HEK293 (cell line): ENCODE data around the gene CCDC142.

Source experiments
- FEZF1 ChIP-seq: fragments of 450-650 bp; formaldehyde crosslinking; IDR thresholded peaks from 2 replicates; pipeline ENCODE4 v1.5.1; 2016; ENCODE audit warnings: missing biosample characterization, missing genetic modification characterization
- GLIS1 ChIP-seq: fragments of 450-650 bp; formaldehyde crosslinking; IDR thresholded peaks from 2 replicates; pipeline ENCODE4 v1.5.1; 2016; ENCODE audit warnings: missing biosample characterization, missing genetic modification characterization
- HIC1 ChIP-seq: fragments of 450-650 bp; formaldehyde crosslinking; IDR thresholded peaks from 2 replicates; pipeline ENCODE4 v1.5.1; 2016; ENCODE audit warnings: missing biosample characterization, missing genetic modification characterization
- HOXC10 ChIP-seq: sonication (generic); formaldehyde crosslinking; IDR thresholded peaks from 2 replicates; pipeline ENCODE4 v1.8.1; 2023; ENCODE audit warnings: mild to moderate bottlenecking, missing genetic modification reagents
- KLF8 ChIP-seq: fragments of 450-650 bp; formaldehyde crosslinking; IDR thresholded peaks from 2 replicates; pipeline ENCODE4 v1.5.1; 2016; ENCODE audit warnings: missing biosample characterization, missing genetic modification characterization
- MZF1 ChIP-seq: fragments of 450-650 bp; formaldehyde crosslinking; IDR thresholded peaks from 2 replicates; pipeline ENCODE4 v1.5.1; 2017; ENCODE audit warnings: missing biosample characterization, missing genetic modification characterization, borderline replicate concordance
- OSR2 ChIP-seq: fragments of 450-650 bp; formaldehyde crosslinking; IDR thresholded peaks from 2 replicates; pipeline ENCODE4 v1.5.1; 2016; ENCODE audit warnings: missing biosample characterization, missing genetic modification characterization
- PRDM1 ChIP-seq: fragments of 450-650 bp; formaldehyde crosslinking; IDR thresholded peaks from 2 replicates; pipeline ENCODE4; 2016; ENCODE audit warnings: missing biosample characterization, missing genetic modification characterization
- TCF7L2 ChIP-seq: IDR thresholded peaks from 2 replicates; pipeline ENCODE4 v1.6.1; 2011; ENCODE audit warnings: low read depth, mild to moderate bottlenecking, inconsistent platforms, low read length, moderate library complexity, borderline replicate concordance
- TRIM28 ChIP-seq: IDR thresholded peaks from 2 replicates; pipeline ENCODE4 v1.6.1; 2011; ENCODE audit warnings: low read length, control low read depth, borderline replicate concordance
- ZBTB21 ChIP-seq: fragments of 450-650 bp; formaldehyde crosslinking; IDR thresholded peaks from 2 replicates; pipeline ENCODE4 v1.5.1; 2017; ENCODE audit warnings: missing biosample characterization, missing genetic modification characterization
- ZBTB7A ChIP-seq: fragments of 450-650 bp; formaldehyde crosslinking; IDR thresholded peaks from 2 replicates; pipeline ENCODE4 v1.5.1; 2016; ENCODE audit warnings: low read depth, missing biosample characterization, missing genetic modification characterization
- ZFHX2 ChIP-seq: fragments of 450-650 bp; formaldehyde crosslinking; conservative IDR thresholded peaks from 2 replicates; pipeline ENCODE4 v1.5.1; 2016; ENCODE audit warnings: missing biosample characterization, missing genetic modification characterization
- ZFP69B ChIP-seq: fragments of 450-650 bp; formaldehyde crosslinking; IDR thresholded peaks from 2 replicates; pipeline ENCODE4 v1.5.1; 2016; ENCODE audit warnings: missing biosample characterization, missing genetic modification characterization
- ZNF133 ChIP-seq: fragments of 450-650 bp; formaldehyde crosslinking; IDR thresholded peaks from 2 replicates; pipeline ENCODE4 v1.5.1; 2016; ENCODE audit warnings: missing biosample characterization, missing genetic modification characterization
- ZNF138 ChIP-seq: fragments of 450-650 bp; formaldehyde crosslinking; IDR thresholded peaks from 2 replicates; pipeline ENCODE4 v1.5.1; 2016; ENCODE audit warnings: missing biosample characterization, missing genetic modification characterization, borderline replicate concordance
- ZNF157 ChIP-seq: fragments of 450-650 bp; formaldehyde crosslinking; IDR thresholded peaks from 2 replicates; pipeline ENCODE4 v1.5.1; 2016; ENCODE audit warnings: missing biosample characterization, missing genetic modification characterization
- ZNF16 ChIP-seq: fragments of 450-650 bp; formaldehyde crosslinking; IDR thresholded peaks from 2 replicates; pipeline ENCODE4 v1.5.1; 2016; ENCODE audit warnings: low read depth, missing biosample characterization, missing genetic modification characterization
- ZNF174 ChIP-seq: fragments of 450-650 bp; formaldehyde crosslinking; IDR thresholded peaks from 2 replicates; pipeline ENCODE4 v1.5.0; 2017; ENCODE audit warnings: missing biosample characterization, mild to moderate bottlenecking, missing genetic modification characterization
- ZNF175 ChIP-seq: fragments of 450-650 bp; formaldehyde crosslinking; IDR thresholded peaks from 2 replicates; pipeline ENCODE4 v1.5.1; 2016; ENCODE audit warnings: missing biosample characterization, missing genetic modification characterization
- ZNF18 ChIP-seq: fragments of 450-650 bp; formaldehyde crosslinking; IDR thresholded peaks from 2 replicates; pipeline ENCODE4 v1.5.1; 2016; ENCODE audit warnings: missing biosample characterization, missing genetic modification characterization
- ZNF214 ChIP-seq: fragments of 450-650 bp; formaldehyde crosslinking; IDR thresholded peaks from 2 replicates; pipeline ENCODE4 v1.5.1; 2017; ENCODE audit warnings: missing biosample characterization, mild to moderate bottlenecking, missing genetic modification characterization, borderline replicate concordance
- ZNF239 ChIP-seq: fragments of 450-650 bp; formaldehyde crosslinking; IDR thresholded peaks from 2 replicates; pipeline ENCODE4 v1.5.1; 2016; ENCODE audit warnings: missing biosample characterization, missing genetic modification characterization
- ZNF24 ChIP-seq: fragments of 450-650 bp; formaldehyde crosslinking; IDR thresholded peaks from 2 replicates; pipeline ENCODE4 v1.5.1; 2016; ENCODE audit warnings: missing biosample characterization, missing genetic modification characterization
- ZNF280C ChIP-seq: fragments of 450-650 bp; formaldehyde crosslinking; IDR thresholded peaks from 2 replicates; pipeline ENCODE4 v1.5.1; 2016; ENCODE audit warnings: missing biosample characterization, missing genetic modification characterization
- ZNF394 ChIP-seq: fragments of 450-650 bp; formaldehyde crosslinking; IDR thresholded peaks from 2 replicates; pipeline ENCODE4 v1.5.1; 2016; ENCODE audit warnings: missing biosample characterization, missing genetic modification characterization, mild to moderate bottlenecking, moderate library complexity, borderline replicate concordance
- ZNF488 ChIP-seq: fragments of 450-650 bp; formaldehyde crosslinking; IDR thresholded peaks from 2 replicates; pipeline ENCODE4 v1.5.1; 2016; ENCODE audit warnings: missing biosample characterization, missing genetic modification characterization
- ZNF549 ChIP-seq: fragments of 450-650 bp; IDR thresholded peaks from 2 replicates; pipeline ENCODE4 v1.5.1; 2018; ENCODE audit warnings: missing biosample characterization, missing genetic modification characterization, mild to moderate bottlenecking, inconsistent platforms, moderate library complexity
- ZNF560 ChIP-seq: fragments of 450-650 bp; formaldehyde crosslinking; IDR thresholded peaks from 2 replicates; pipeline ENCODE4 v1.5.1; 2017; ENCODE audit warnings: missing biosample characterization, missing genetic modification characterization, borderline replicate concordance
- ZNF585B ChIP-seq: fragments of 450-650 bp; formaldehyde crosslinking; IDR thresholded peaks from 2 replicates; pipeline ENCODE4 v1.5.1; 2016; ENCODE audit warnings: missing biosample characterization, missing genetic modification characterization
- ZNF623 ChIP-seq: fragments of 450-650 bp; formaldehyde crosslinking; IDR thresholded peaks from 2 replicates; pipeline ENCODE4 v1.5.1; 2016; ENCODE audit warnings: missing biosample characterization, missing genetic modification characterization
- ZNF626 ChIP-seq: fragments of 450-650 bp; sonication (Bioruptor Pico); formaldehyde crosslinking; IDR thresholded peaks from 2 replicates; pipeline ENCODE4 v1.5.1; 2018; ENCODE audit warnings: missing biosample characterization, missing genetic modification characterization, inconsistent platforms
- ZNF701 ChIP-seq: fragments of 450-650 bp; formaldehyde crosslinking; IDR thresholded peaks from 2 replicates; pipeline ENCODE4 v1.5.1; 2016; ENCODE audit warnings: missing biosample characterization, missing genetic modification characterization
- ZNF747 ChIP-seq: fragments of 450-650 bp; formaldehyde crosslinking; IDR thresholded peaks from 2 replicates; pipeline ENCODE4 v1.5.1; 2016; ENCODE audit warnings: missing biosample characterization, missing genetic modification characterization
- ZNF76 ChIP-seq: fragments of 450-650 bp; formaldehyde crosslinking; IDR thresholded peaks from 2 replicates; pipeline ENCODE4; 2016; ENCODE audit warnings: low read depth, missing biosample characterization, missing genetic modification characterization, borderline replicate concordance

Gene CCDC142

GRCh38 chr2:74457549-74458131 lies 25.2 kb downstream of the CCDC142 start (continued):
- TF ChIP-seq ZNF488 (tag by site-specific recombination), result no peak
- TF ChIP-seq ZNF626 (tag by site-specific recombination), result no peak
- TF ChIP-seq ZNF138 (tag by site-specific recombination), result no peak
- TF ChIP-seq ZFP69B (tag by site-specific recombination), result no peak
- no peak for TF ChIP-seq ZNF16 (tag by site-specific recombination)
- TF ChIP-seq ZNF560 (tag by site-specific recombination), result no peak
- TF ChIP-seq ZNF214, result no peak
- TF ChIP-seq ZNF239, result no peak
- TF ChIP-seq ZNF76 (tag by site-specific recombination), result peak; percentile 58; the same call in 1 of the 2 replicates
- TF ChIP-seq HIC1, result no peak
- TF ChIP-seq PRDM1 (tag by site-specific recombination), result no peak
- TF ChIP-seq ZNF623 (tag by site-specific recombination), result no peak
- 0 out of 2 replicates have a peak, but pooled peaks have one; percentile 9 for TF ChIP-seq ZNF394 (tag by site-specific recombination)
- TF ChIP-seq GLIS1 (tag by site-specific recombination), result peak; percentile 52
- TF ChIP-seq KLF8 (tag by site-specific recombination), result peak; percentile 56; the same call in 1 of the 2 replicates
- no peak for TF ChIP-seq ZNF157 (tag by site-specific recombination)
- TF ChIP-seq ZNF701 (tag by site-specific recombination), result no peak
- TF ChIP-seq ZNF18 (tag by site-specific recombination), result no peak
- no peak for TF ChIP-seq ZNF174
- TF ChIP-seq ZNF280C (tag by site-specific recombination), result no peak
- 0 out of 2 replicates have a peak, but pooled peaks have one; percentile 65 for TF ChIP-seq ZBTB7A (tag by site-specific recombination)
- TF ChIP-seq FEZF1, result peak; percentile 80
- TF ChIP-seq ZBTB21 (tag by site-specific recombination), result peak; percentile 86
- no peak for TF ChIP-seq ZNF175 (tag by site-specific recombination)
- TF ChIP-seq ZFHX2, result peak; percentile 80
- TF ChIP-seq HOXC10 (CRISPR knock-in tag), result no peak
- TF ChIP-seq OSR2, result peak; percentile 26; the same call in 1 of the 2 replicates
- no peak for TF ChIP-seq ZNF747 (tag by site-specific recombination)
- no peak for TF ChIP-seq TCF7L2
- TF ChIP-seq ZNF133 (tag by site-specific recombination), result no peak
- no peak for TF ChIP-seq ZNF549
- TF ChIP-seq MZF1 (tag by site-specific recombination), result peak; percentile 51; the same call in 1 of the 2 replicates
- TF ChIP-seq TRIM28, result no peak
- TF ChIP-seq ZNF585B, result no peak
- no peak for TF ChIP-seq ZNF24 (tag by site-specific recombination)
